Astrocyte (in vitro differentiated cells and primary cell): Measurements from ENCODE around the gene S100PBP. TPM values are rescaled to one million over a fixed set of nuclear protein-coding genes. Genes with fewer than 3 reads are reported as not detected.

Experiments used
- DNase-seq: peaks from one replicate; pipeline ENCODE4 v3.0.0-alpha.2; 2010; ENCODE audit warnings: low read depth
- FAIRE-seq: peaks from 2 replicates; lab custom pipeline; 2011; peaks lifted over from hg19 to GRCh38; lab: Jason Lieb, UNC
- H2AFZ ChIP-seq: 2 replicates; pipeline ENCODE4 v1.6.0; 2012; ENCODE audit warnings: low read depth, low read length, inconsistent platforms
- H3K27ac ChIP-seq: 2 replicates; pipeline ENCODE4 v1.5.1; 2011; ENCODE audit warnings: low read depth, low read length, inconsistent platforms
- H3K27me3 ChIP-seq: 2 replicates; pipeline ENCODE4 v1.6.0; 2011; ENCODE audit warnings: low read length, inconsistent platforms; ENCODE audit not compliant: insufficient read depth
- H3K36me3 ChIP-seq: 2 replicates; pipeline ENCODE4 v1.5.1; 2011; ENCODE audit warnings: low read length, inconsistent platforms; ENCODE audit not compliant: insufficient read depth
- H3K4me1 ChIP-seq: 2 replicates; pipeline ENCODE4 v1.5.1; 2011; ENCODE audit warnings: low read length, inconsistent platforms; ENCODE audit not compliant: insufficient read depth
- H3K4me2 ChIP-seq: 2 replicates; pipeline ENCODE4 v1.6.0; 2012; ENCODE audit warnings: low read length, inconsistent platforms
- H3K4me3 ChIP-seq: 2 replicates; pipeline ENCODE4 v1.5.1; 2011; ENCODE audit warnings: low read depth, mild to moderate bottlenecking, low read length, inconsistent platforms; ENCODE audit not compliant: insufficient read depth
- H3K79me2 ChIP-seq: 2 replicates; pipeline ENCODE4 v1.6.0; 2012; ENCODE audit warnings: mild to moderate bottlenecking, low read length, inconsistent platforms; ENCODE audit not compliant: insufficient read depth
- H3K9ac ChIP-seq: 2 replicates; pipeline ENCODE4 v1.6.0; 2012; ENCODE audit warnings: mild to moderate bottlenecking, low read length, inconsistent platforms
- H3K9me3 ChIP-seq: 2 replicates; pipeline ENCODE4 v1.5.1; 2012; ENCODE audit warnings: low read depth, mild to moderate bottlenecking, low read length, inconsistent platforms; ENCODE audit not compliant: insufficient read depth
- H4K20me1 ChIP-seq: 2 replicates; pipeline ENCODE4 v1.6.0; 2012; ENCODE audit warnings: low read length, inconsistent platforms; ENCODE audit not compliant: insufficient read depth
- H3K27ac Mint-ChIP-seq: one replicate; pipeline ENCODE4 v1.8.0; 2021; ENCODE audit warnings: mild to moderate bottlenecking, mixed read lengths; ENCODE audit not compliant: unreplicated experiment
- H3K27me3 Mint-ChIP-seq: one replicate; pipeline ENCODE4 v1.8.0; 2021; ENCODE audit warnings: low read depth, mixed read lengths; ENCODE audit not compliant: unreplicated experiment
- H3K36me3 Mint-ChIP-seq: one replicate; pipeline ENCODE4 v1.8.0; 2021; ENCODE audit warnings: low read depth, mixed read lengths; ENCODE audit not compliant: unreplicated experiment
- H3K4me1 Mint-ChIP-seq: one replicate; pipeline ENCODE4 v1.8.0; 2021; ENCODE audit warnings: low read depth, mixed read lengths; ENCODE audit not compliant: unreplicated experiment
- H3K4me3 Mint-ChIP-seq: one replicate; pipeline ENCODE4 v1.8.0; 2021; ENCODE audit warnings: mild to moderate bottlenecking, moderate library complexity, mixed read lengths; ENCODE audit not compliant: unreplicated experiment
- H3K9me3 Mint-ChIP-seq: one replicate; pipeline ENCODE4 v1.8.0; 2021; ENCODE audit warnings: mild to moderate bottlenecking, mixed read lengths; ENCODE audit not compliant: unreplicated experiment
- CTCF ChIP-seq: IDR thresholded peaks from 2 replicates; pipeline ENCODE4 v1.5.1; 2011; ENCODE audit warnings: low read depth, mild to moderate bottlenecking, inconsistent platforms, low read length, moderate library complexity; ENCODE audit not compliant: insufficient read depth
- EZH2 ChIP-seq: IDR thresholded peaks from 2 replicates; pipeline ENCODE4 v1.6.1; 2012; ENCODE audit warnings: mild to moderate bottlenecking, low read length, inconsistent platforms; ENCODE audit not compliant: insufficient read depth
- total RNA-seq: library from RNA; stranded (reverse); gene quantifications from 2 replicates; pipeline ENCODE4 v1.2.1, GENCODE V29; 2021

The S100PBP gene
- total RNA-seq, 1 donor from 2014 or later, result 40.3 TPM

DNA sequence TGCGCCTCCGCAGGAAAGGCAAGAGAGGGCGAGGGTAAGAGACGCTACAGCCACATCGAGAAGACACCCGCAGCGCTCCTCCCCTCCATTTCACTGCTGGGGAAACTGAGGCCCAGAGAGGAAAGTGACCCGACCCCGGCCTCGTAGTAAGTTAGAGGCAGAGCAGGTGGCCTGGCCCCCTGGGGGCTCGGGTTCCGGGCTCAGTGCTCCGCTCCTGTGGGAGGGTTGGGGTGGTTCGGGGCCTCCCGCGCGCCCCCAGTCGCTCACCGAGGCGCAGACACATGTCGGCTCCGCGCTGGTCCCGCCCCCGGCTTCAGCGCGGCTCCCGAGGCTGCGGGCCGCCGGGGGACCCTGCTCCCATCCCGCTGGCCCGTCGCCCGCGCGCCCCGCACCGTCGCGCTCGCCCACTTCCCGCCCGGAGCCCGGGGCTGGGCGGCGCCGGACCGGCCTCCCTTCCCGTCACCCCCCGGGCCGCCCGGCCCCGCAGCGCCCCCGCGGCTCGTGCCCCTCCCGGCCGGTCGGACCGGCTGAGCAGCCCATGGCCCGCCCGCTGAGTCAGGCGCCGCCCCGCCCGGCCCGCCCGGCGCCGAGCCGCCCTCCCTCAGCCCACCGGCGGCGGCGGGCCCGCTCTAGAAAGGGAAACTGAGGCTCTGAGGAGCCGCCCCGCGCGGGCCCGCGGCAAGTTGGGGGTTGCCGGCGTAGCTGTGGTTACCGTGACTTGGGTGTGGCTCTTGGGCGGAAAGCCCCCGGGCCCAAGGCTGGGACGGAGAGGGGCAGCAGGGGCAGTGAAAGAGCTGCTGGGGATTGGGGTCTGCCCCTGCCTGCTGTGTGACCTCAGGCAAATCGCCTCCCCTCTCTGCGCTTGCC is 83.7 kb downstream of the S100PBP start, which contains the start of gene TMEM54:
Gene TMEM54, minus strand, starts transcription at position 434 of the 867 bp plus-strand sequence. Its CDS starts 151 bp downstream, at position 283.
- H3K27me3 ChIP-seq, result peaks cover 3% of the 10 kb centered on the region
- FAIRE-seq (no peak), DNase-seq (no peak)
- peak within 1 kb of the TSS; percentile 62 for H3K4me3 ChIP-seq
- Mint-ChIP-seq H3K4me3 (peak within 1 kb of the TSS; percentile 84), H3K36me3 (no peaks in the 10 kb centered on the region), H3K9me3 (no peaks in the 10 kb centered on the region), H3K27ac (no peak within 1 kb of the TSS), H3K4me1 (no peaks in the 10 kb centered on the region), H3K27me3 (peaks cover 55% of the 10 kb centered on the region)
- H3K36me3 ChIP-seq, result no peaks in the 10 kb centered on the region
- peak within 1 kb of the TSS; percentile 64 for H3K9ac ChIP-seq
- peaks cover 2% of the 10 kb centered on the region for H3K4me1 ChIP-seq
- H3K9me3 ChIP-seq, result no peaks in the 10 kb centered on the region
- H3K4me2 ChIP-seq, result peak within 1 kb of the TSS; percentile 92
- no peak within 1 kb of the TSS for H3K27ac ChIP-seq
- no peaks in the 10 kb centered on the region for H3K79me2 ChIP-seq
- H2AFZ ChIP-seq, result peak within 1 kb of the TSS; percentile 90
- TF ChIP-seq CTCF (no peak), EZH2 (no peak)
- no peaks in the 10 kb centered on the region for H4K20me1 ChIP-seq

DNA sequence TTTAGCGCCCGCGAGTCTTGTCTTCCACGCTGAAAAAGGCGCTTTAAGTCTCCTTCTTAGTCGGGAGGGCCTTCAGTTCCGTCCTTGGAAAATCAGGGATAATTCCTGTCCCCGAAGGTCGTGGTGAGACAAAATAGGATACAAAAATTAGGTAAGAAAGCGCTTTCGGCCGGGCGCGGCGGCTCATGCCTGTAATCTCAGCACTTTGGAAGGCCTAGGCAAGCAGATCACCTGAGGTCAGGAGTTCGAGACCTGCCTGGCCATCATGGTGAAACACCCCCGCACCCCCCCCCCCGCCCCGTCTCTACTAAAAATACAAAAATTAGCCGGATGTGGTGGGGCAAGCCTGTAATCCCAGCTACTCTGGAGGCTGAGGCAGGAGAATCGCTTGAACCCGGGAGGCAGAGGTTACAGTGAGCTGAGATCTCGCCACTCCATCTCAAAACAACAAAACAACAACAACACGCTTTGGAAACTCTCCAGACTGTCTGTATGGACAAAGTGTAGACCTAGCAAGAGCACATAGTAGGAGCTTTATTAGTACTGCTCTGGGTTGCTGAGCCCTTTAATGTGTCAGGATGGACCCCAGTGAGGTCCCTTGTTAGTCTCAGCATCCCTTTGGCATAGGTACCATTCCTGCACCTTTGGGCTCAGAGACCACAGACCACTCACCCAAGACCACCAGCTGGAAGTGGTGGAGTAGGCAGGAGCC is 84.5 kb downstream of the S100PBP start:
- peak overlapping the region; percentile 62 for H3K4me3 ChIP-seq
- peak overlapping the region; percentile 92 for H3K4me2 ChIP-seq
- Mint-ChIP-seq H3K9me3 (no peaks in the 10 kb centered on the region), H3K27ac (no peak overlapping the region), H3K4me3 (peak overlapping the region; percentile 84), H3K36me3 (no peaks in the 10 kb centered on the region), H3K27me3 (peaks cover 50% of the 10 kb centered on the region), H3K4me1 (no peaks in the 10 kb centered on the region)
- peaks cover 2% of the 10 kb centered on the region for H3K4me1 ChIP-seq
- H3K9me3 ChIP-seq, result no peaks in the 10 kb centered on the region
- FAIRE-seq (no peak), DNase-seq (no peak)
- no peaks in the 10 kb centered on the region for H4K20me1 ChIP-seq
- H3K79me2 ChIP-seq, result no peaks in the 10 kb centered on the region
- H2AFZ ChIP-seq, result peak overlapping the region; percentile 90
- H3K9ac ChIP-seq, result peak overlapping the region; percentile 64
- H3K27ac ChIP-seq, result no peak overlapping the region
- TF ChIP-seq CTCF (no peak), EZH2 (no peak)
- H3K27me3 ChIP-seq, result peaks cover 3% of the 10 kb centered on the region
- H3K36me3 ChIP-seq, result no peaks in the 10 kb centered on the region
